Endothelial cell of hepatic sinusoid (primary cell): ENCODE data around the gene CFAP46.
"Not testable (repeated sequence)": the region's sequence is repeated elsewhere in the genome, so short reads cannot be mapped to it uniquely, and the experiment has no call there.

Experiments
- in situ Hi-C: cut with HindIII; loops from 2 replicates; pipeline ENCODE4 v1.10.0; 2017; ENCODE audit warnings: low sequenced_read_pairs

The CFAP46 gene

GRCh38 chr10:132964231-132964630, 21.9 kb upstream of the CFAP46 start:
- in situ Hi-C loops, result no loop called here

- in situ Hi-C loops, result no loop called here
Observed at GRCh38 chr10:132963430-132963960, 21.1 kb upstream of the CFAP46 start.

GRCh38 chr10:132962623-132963429, 20.5 kb upstream of the CFAP46 start:
- in situ Hi-C loops, result no loop called here

GRCh38 chr10:132961787-132962622, 19.6 kb upstream of the CFAP46 start:
- in situ Hi-C loops, result no loop called here

- in situ Hi-C loops, result no loop called here
Observed at GRCh38 chr10:132961420-132961786, 19.0 kb upstream of the CFAP46 start.

GRCh38 chr10:132960631-132961419, 18.5 kb upstream of the CFAP46 start:
- in situ Hi-C loops, result no loop called here

GRCh38 chr10:132960071-132960472, 17.7 kb upstream of the CFAP46 start:
- in situ Hi-C loops, result no loop called here

GRCh38 chr10:132959559-132959961, 17.2 kb upstream of the CFAP46 start:
- in situ Hi-C loops, result no loop called here

- in situ Hi-C loops, result no loop called here
Observed at GRCh38 chr10:132958883-132959558, 16.7 kb upstream of the CFAP46 start.

- in situ Hi-C loops, result no loop called here
Observed at GRCh38 chr10:132957981-132958882, 15.9 kb upstream of the CFAP46 start.

GRCh38 chr10:132957131-132957530, 14.8 kb upstream of the CFAP46 start:
- in situ Hi-C loops, result no loop called here

- in situ Hi-C loops, result not testable (repeated sequence)
Observed at GRCh38 chr10:132956259-132956658, 13.9 kb upstream of the CFAP46 start.

GRCh38 chr10:132955479-132955878, 13.1 kb upstream of the CFAP46 start:
- in situ Hi-C loops, result no loop called here

- in situ Hi-C loops, result loop anchor here (5.0 kb wide), 1 partner anchor 79 kb away; no protein-coding TSS in a partner anchor
Observed at GRCh38 chr10:132953428-132953827, 11.1 kb upstream of the CFAP46 start.

GRCh38 chr10:132951926-132952325, 9.6 kb upstream of the CFAP46 start:
- in situ Hi-C loops, result loop anchor here (5.0 kb wide), 1 partner anchor 80 kb away; no protein-coding TSS in a partner anchor

GRCh38 chr10:132948351-132948750, 6.0 kb upstream of the CFAP46 start:
- in situ Hi-C loops, result loop anchor here (10.0 kb wide), 1 partner anchor 196 kb away; no protein-coding TSS in a partner anchor

GRCh38 chr10:132947843-132948242, 5.5 kb upstream of the CFAP46 start:
- in situ Hi-C loops, result loop anchor here (10.0 kb wide), 1 partner anchor 197 kb away; no protein-coding TSS in a partner anchor

GRCh38 chr10:132946806-132947546, 4.6 kb upstream of the CFAP46 start:
- in situ Hi-C loops, result loop anchor here (10.0 kb wide), 1 partner anchor 198 kb away; no protein-coding TSS in a partner anchor
